Natural killer cell (primary cell): ENCODE results near the gene IGF1R. TPM values are rescaled to one million over a fixed set of nuclear protein-coding genes. Genes with fewer than 3 reads are reported as not detected.

Experiments
- ATAC-seq, 3 donors: fragments of 150-1000 bp in 2 of 3; fragments of 200-7000 bp in 1 of 3; cut with Tn5 transposase; 1 replicate in 1 of 3; 2 replicates in 2 of 3; pipeline ENCODE4 v1.10.0; 2021; ENCODE audit warnings: mild to moderate bottlenecking in 2 of 3, moderate library complexity in 2 of 3
- DNase-seq, 2 donors: peaks; one replicate each; pipeline versions ENCODE4 v3.0.0 to v3.0.0-alpha.2; 2013 to 2021; ENCODE audit warnings: mixed read lengths in 1 of 2
- H3K27ac ChIP-seq: one replicate; pipeline ENCODE4 v1.5.1; 2013; ENCODE audit warnings: mild to moderate bottlenecking, low read length
- H3K27me3 ChIP-seq: one replicate; pipeline ENCODE4 v1.6.1; 2013; ENCODE audit warnings: low read length; ENCODE audit not compliant: control insufficient read depth, insufficient read depth
- H3K36me3 ChIP-seq: one replicate; pipeline ENCODE4 v1.6.1; 2013; ENCODE audit warnings: low read length; ENCODE audit not compliant: control insufficient read depth, insufficient read depth
- H3K4me1 ChIP-seq: one replicate; pipeline ENCODE4 v1.6.1; 2013; ENCODE audit warnings: low read length; ENCODE audit not compliant: control insufficient read depth, insufficient read depth
- H3K4me3 ChIP-seq: one replicate; pipeline ENCODE4 v1.5.1; 2013; ENCODE audit warnings: low read length
- H3K9me3 ChIP-seq: one replicate; pipeline ENCODE4 v1.6.1; 2013; ENCODE audit warnings: low read length; ENCODE audit not compliant: control insufficient read depth, insufficient read depth
- H3K27ac Mint-ChIP-seq, 2 donors: one replicate each; pipeline ENCODE4 v1.8.0; 2022; ENCODE audit warnings: mild to moderate bottlenecking in 2 of 2, mixed read lengths in 2 of 2, moderate library complexity in 1 of 2
- H3K27me3 Mint-ChIP-seq, 2 donors: one replicate each; pipeline ENCODE4 v1.8.0; 2022; ENCODE audit warnings: low read depth in 2 of 2, mixed read lengths in 2 of 2
- H3K36me3 Mint-ChIP-seq: one replicate; pipeline ENCODE4 v1.8.0; 2022; ENCODE audit warnings: mixed read lengths
- H3K4me1 Mint-ChIP-seq, 2 donors: one replicate each; pipeline ENCODE4 v1.8.0; 2022; ENCODE audit warnings: mixed read lengths in 2 of 2
- H3K4me3 Mint-ChIP-seq: one replicate; pipeline ENCODE4 v1.8.0; 2022; ENCODE audit warnings: mild to moderate bottlenecking, moderate library complexity, mixed read lengths
- H3K9me3 Mint-ChIP-seq, 2 donors: one replicate each; pipeline ENCODE4 v1.8.0; 2022; ENCODE audit warnings: mixed read lengths in 2 of 2
- CTCF ChIP-seq: fragments of 200-600 bp; IDR thresholded peaks from one replicate; pipeline ENCODE4 v1.8.0; 2022; ENCODE audit warnings: antibody characterized with exemption
- WGBS: methylation state at CpG from one replicate; pipeline ENCODE4 v1.1.7; 2013; ENCODE audit warnings: missing lambda C conversion rate; ENCODE audit not compliant: insufficient coverage; 5-methylcytosine and 5-hydroxymethylcytosine counted together
- intact Hi-C: fragments of 100-400 bp; cut with micrococcal nuclease; formaldehyde crosslinking; loops from one replicate; pipeline ENCODE4 v1.14.2; 2022
- total RNA-seq, 4 donors: library from RNA; stranded (reverse); fragments of 120-200 nt in 1 of 4; gene quantifications; one replicate each; pipeline versions ENCODE4 v1.2.3 to v1.2.4, GENCODE V29; 2013 to 2022

Gene IGF1R
- total RNA-seq, 3 donors from 2014 or later (not counting 1 experiment from before 2014, with no cell fraction given), result 47.3 to 50.7 (median 49.0) TPM

- no peaks in the 10 kb centered on the region for H3K36me3 ChIP-seq
- H3K4me3 Mint-ChIP-seq, result no peak overlapping the region
- H3K27me3 ChIP-seq, result no peaks in the 10 kb centered on the region
- H3K4me1 ChIP-seq, result no peaks in the 10 kb centered on the region
- no peaks in the 10 kb centered on the region for H3K36me3 Mint-ChIP-seq
- H3K27me3 Mint-ChIP-seq, result no peaks in the 10 kb centered on the region
- intact Hi-C loops, result no loop called here
- ATAC-seq (no peak), DNase-seq (no peak)
- no peaks in the 10 kb centered on the region for H3K9me3 Mint-ChIP-seq
- H3K9me3 ChIP-seq, result no peaks in the 10 kb centered on the region
- H3K27ac ChIP-seq, result no peak overlapping the region
- WGBS, result 91% methylated on average over 2 of the region's 2 CpGs
- peaks cover 4 to 39% of the 10 kb centered on the region in 2 donors for H3K4me1 Mint-ChIP-seq
- no peak overlapping the region for H3K4me3 ChIP-seq
- H3K27ac Mint-ChIP-seq, result no peak overlapping the region
- TF ChIP-seq CTCF, result no peak
Measured at GRCh38 chr15:98817745-98818144, 169.4 kb downstream of the IGF1R start.

- H3K27ac Mint-ChIP-seq, result peak overlapping the region in 1 of 2 donors; percentile 23
- H3K36me3 Mint-ChIP-seq, result no peaks in the 10 kb centered on the region
- no peak overlapping the region for H3K4me3 Mint-ChIP-seq
- Histone ChIP-seq H3K36me3 (no peaks in the 10 kb centered on the region), H3K27ac (no peak overlapping the region), H3K4me1 (no peaks in the 10 kb centered on the region), H3K9me3 (peaks cover 8% of the 10 kb centered on the region), H3K27me3 (no peaks in the 10 kb centered on the region), H3K4me3 (no peak overlapping the region)
- DNase-seq, result no peak
- H3K27me3 Mint-ChIP-seq, result no peaks in the 10 kb centered on the region
- peaks cover under 1 to 16% of the 10 kb centered on the region in 2 donors for H3K4me1 Mint-ChIP-seq
- WGBS, result 83% methylated on average over 1 of the region's 2 CpGs
- TF ChIP-seq CTCF, result no peak
- intact Hi-C loops, result no loop called here
- peak in 2 of 3 donors; percentile 21 to 37 for ATAC-seq
- H3K9me3 Mint-ChIP-seq, result no peaks in the 10 kb centered on the region
Measured at GRCh38 chr15:98823012-98823458, 174.7 kb downstream of the IGF1R start.

- Histone ChIP-seq H3K9me3 (peaks cover 13% of the 10 kb centered on the region), H3K27me3 (no peaks in the 10 kb centered on the region), H3K4me3 (no peak overlapping the region), H3K36me3 (no peaks in the 10 kb centered on the region), H3K27ac (no peak overlapping the region), H3K4me1 (no peaks in the 10 kb centered on the region)
- intact Hi-C loops, result no loop called here
- Mint-ChIP-seq H3K27ac (no peak overlapping the region), H3K9me3 (peaks cover 0 to 2% of the 10 kb centered on the region in 2 donors), H3K27me3 (no peaks in the 10 kb centered on the region), H3K36me3 (no peaks in the 10 kb centered on the region), H3K4me1 (peaks cover 0 to 10% of the 10 kb centered on the region in 2 donors), H3K4me3 (no peak overlapping the region)
- TF ChIP-seq CTCF, result no peak
- DNase-seq, result no peak
- ATAC-seq, result no peak
Measured at GRCh38 chr15:98823616-98824015, 175.3 kb downstream of the IGF1R start.

- Mint-ChIP-seq H3K36me3 (no peaks in the 10 kb centered on the region), H3K27me3 (no peaks in the 10 kb centered on the region)
Measured at GRCh38 chr15:98824595-98824994, 176.3 kb downstream of the IGF1R start.

More at GRCh38 chr15:98824595-98824994, 176.3 kb downstream of the IGF1R start:
- Histone ChIP-seq H3K4me3 (no peak overlapping the region), H3K4me1 (no peaks in the 10 kb centered on the region), H3K27me3 (no peaks in the 10 kb centered on the region), H3K36me3 (no peaks in the 10 kb centered on the region), H3K27ac (no peak overlapping the region), H3K9me3 (peaks cover 22% of the 10 kb centered on the region)
- no peak for TF ChIP-seq CTCF
- DNase-seq (no peak), ATAC-seq (no peak)
- intact Hi-C loops, result no loop called here
- WGBS, result 96% methylated on average over 10 of the region's 10 CpGs
- Mint-ChIP-seq H3K4me1 (peaks cover 0 to 5% of the 10 kb centered on the region in 2 donors), H3K9me3 (peaks cover 0 to 7% of the 10 kb centered on the region in 2 donors), H3K4me3 (no peak overlapping the region), H3K27ac (no peak overlapping the region)
